Measurements from ENCODE around the gene ARAP3. TPM values are rescaled to one million over a fixed set of nuclear protein-coding genes. Genes with fewer than 3 reads are reported as not detected.

Gene ARAP3
- total RNA-seq, 1 experiment from 2014 or later = 15.1 TPM

GRCh38 chr5:141672841-141673813 is 8.9 kb downstream of the ARAP3 start:
- BruUV-seq (replicated peaks) = no TSS peak
- no peak overlapping the region for H3K4me3 ChIP-seq (replicated peaks in 1 of 2; ENCODE audit: low read depth in 1 of 2, low read length in 2 of 2)
- TF ChIP-seq POLR2AphosphoS5 (IDR thresholded peaks at IDR 0.05; ENCODE audit: low read depth, low read length) (no peak), JUND (IDR thresholded peaks at IDR 0.05) (no peak)
- H3K9me2 ChIP-seq (ENCODE audit: insufficient read depth) = no peaks in the 10 kb centered on the region
- H3K9ac ChIP-seq (ENCODE audit: low read length) = no peak overlapping the region
- intact Hi-C loops (cut with micrococcal nuclease) = no loop called here
- H3K27ac ChIP-seq (ENCODE audit: low read depth, low read length) = no peak overlapping the region
- H3K79me2 ChIP-seq (ENCODE audit: insufficient read depth, low read length) = no peaks in the 10 kb centered on the region
- RAD21 ChIA-PET (ENCODE audit: low non-redundant PET in 1 of 2, low total read pairs in 2 of 2, uncharacterized antibody in 2 of 2, unreplicated experiment in 2 of 2) = no interaction called here
- CTCF ChIA-PET = interaction anchor here (1.3 kb wide), 1 partner anchor 19 kb away, joined by 5 read pairs; no protein-coding TSS in a partner anchor
- no peak overlapping the region for H2AFZ ChIP-seq (ENCODE audit: low read depth, low read length, poor library complexity, severe bottlenecking)
- no peaks in the 10 kb centered on the region for H3K4me1 ChIP-seq (ENCODE audit: control insufficient read depth in 1 of 2, insufficient read depth in 2 of 2, low read length in 2 of 2)
- H3K4me2 ChIP-seq (ENCODE audit: low read length) = no peak overlapping the region
- ATAC-seq (no peak), DNase-seq (ENCODE audit: low read depth, low spot score) (no peak)
- H4K20me1 ChIP-seq (ENCODE audit: insufficient read depth) = no peaks in the 10 kb centered on the region
- H3K9me3 ChIP-seq (ENCODE audit: control insufficient read depth in 1 of 2, insufficient read depth in 1 of 2, low read depth in 1 of 2, low read length in 2 of 2) = no peaks in the 10 kb centered on the region
- POLR2A ChIA-PET = no interaction called here
- no peaks in the 10 kb centered on the region for H3K27me3 ChIP-seq (ENCODE audit: insufficient read depth, low read length)
- H3K36me3 ChIP-seq (ENCODE audit: control insufficient read depth in 1 of 2, insufficient read depth in 2 of 2, low read length in 2 of 2) = 0 out of 4 replicates have a peak, but pooled peaks cover 0 to 2% of the 10 kb centered on the region in 2 experiments

GRCh38 chr5:141672071-141672840 is 9.8 kb downstream of the ARAP3 start:
- CTCF ChIA-PET = no interaction called here
- Histone ChIP-seq H3K9ac (ENCODE audit: low read length) (no peak overlapping the region), H3K27ac (ENCODE audit: low read depth, low read length) (no peak overlapping the region), H3K36me3 (ENCODE audit: control insufficient read depth in 1 of 2, insufficient read depth in 2 of 2, low read length in 2 of 2) (0 out of 4 replicates have a peak, but pooled peaks cover 0 to 2% of the 10 kb centered on the region in 2 experiments), H3K9me2 (ENCODE audit: insufficient read depth) (no peaks in the 10 kb centered on the region), H3K4me2 (ENCODE audit: low read length) (no peak overlapping the region), H3K9me3 (ENCODE audit: control insufficient read depth in 1 of 2, insufficient read depth in 1 of 2, low read depth in 1 of 2, low read length in 2 of 2) (no peaks in the 10 kb centered on the region), H3K79me2 (ENCODE audit: insufficient read depth, low read length) (no peaks in the 10 kb centered on the region), H4K20me1 (ENCODE audit: insufficient read depth) (no peaks in the 10 kb centered on the region), H3K4me3 (replicated peaks in 1 of 2; ENCODE audit: low read depth in 1 of 2, low read length in 2 of 2) (no peak overlapping the region), H3K27me3 (ENCODE audit: insufficient read depth, low read length) (no peaks in the 10 kb centered on the region), H2AFZ (ENCODE audit: low read depth, low read length, poor library complexity, severe bottlenecking) (no peak overlapping the region), H3K4me1 (ENCODE audit: control insufficient read depth in 1 of 2, insufficient read depth in 2 of 2, low read length in 2 of 2) (no peaks in the 10 kb centered on the region)
- RAD21 ChIA-PET (ENCODE audit: low non-redundant PET in 1 of 2, low total read pairs in 2 of 2, uncharacterized antibody in 2 of 2, unreplicated experiment in 2 of 2) = no interaction called here
- no peak for DNase-seq (ENCODE audit: low read depth, low spot score)
- intact Hi-C loops (cut with micrococcal nuclease) = no loop called here
- ATAC-seq = no peak
- no TSS peak for BruUV-seq (replicated peaks)
- POLR2A ChIA-PET = no interaction called here
- TF ChIP-seq YY1 (IDR thresholded peaks at IDR 0.05; ENCODE audit: extremely low read depth, insufficient replicate concordance, low read depth, low read length) = no peak
- TF ChIP-seq ZFX (IDR thresholded peaks at IDR 0.05) = no peak
- TF ChIP-seq EGR1 (IDR thresholded peaks at IDR 0.05; ENCODE audit: low read depth) = no peak
- TF ChIP-seq CBX3 (IDR thresholded peaks at IDR 0.05; ENCODE audit: low read depth) = no peak
- TF ChIP-seq CEBPB (IDR thresholded peaks at IDR 0.05; ENCODE audit: low read depth) = no peak
- TF ChIP-seq EZH2phosphoT487 (IDR thresholded peaks at IDR 0.05; ENCODE audit: borderline replicate concordance) = no peak
- no peak for TF ChIP-seq SRF (IDR thresholded peaks at IDR 0.05; ENCODE audit: low read depth)
- TF ChIP-seq EZH2 (IDR thresholded peaks at IDR 0.05) = no peak
- TF ChIP-seq ZNF274 (IDR thresholded peaks at IDR 0.05; ENCODE audit: low read depth, low read length) = no peak
- TF ChIP-seq POLR2AphosphoS5 (IDR thresholded peaks at IDR 0.05; ENCODE audit: low read depth, low read length) = no peak
- no peak for TF ChIP-seq TCF7L2 (IDR thresholded peaks at IDR 0.05; ENCODE audit: borderline replicate concordance, extremely low read depth, insufficient read depth, insufficient read length)
- TF ChIP-seq CTCF (IDR thresholded peaks at IDR 0.05 in 2 of 3, conservative IDR thresholded peaks at IDR 0.05 in 1 of 3; ENCODE audit: borderline replicate concordance in 1 of 3, insufficient read depth in 1 of 3, low read depth in 2 of 3, low read length in 2 of 3) = no peak
- no peak for TF ChIP-seq ELF1 (IDR thresholded peaks at IDR 0.05; ENCODE audit: borderline replicate concordance, low read depth)
- no peak for TF ChIP-seq ATF3 (IDR thresholded peaks at IDR 0.05)
- TF ChIP-seq FOSL1 (IDR thresholded peaks at IDR 0.05; ENCODE audit: low read depth) = no peak
- no peak for TF ChIP-seq RAD21 (IDR thresholded peaks at IDR 0.05; ENCODE audit: low read depth)
